HFF-Myc (cell line): ENCODE data around the gene LRP2.

Experiments
- DNase-seq: peaks from one replicate; pipeline ENCODE4 v3.0.0-alpha.2; 2011; ENCODE audit warnings: low read depth; ENCODE audit errors: extremely low read depth
- H3K4me3 ChIP-seq: replicated peaks from 2 replicates; pipeline ENCODE4 v1.5.1; 2011; ENCODE audit warnings: low read depth, mild to moderate bottlenecking, control low read depth, low read length
- CTCF ChIP-seq: IDR thresholded peaks from 2 replicates; pipeline ENCODE4 v1.5.1; 2012; ENCODE audit warnings: mild to moderate bottlenecking, low read depth, low read length, control low read depth; ENCODE audit errors: missing control alignments

The LRP2 gene

DNA sequence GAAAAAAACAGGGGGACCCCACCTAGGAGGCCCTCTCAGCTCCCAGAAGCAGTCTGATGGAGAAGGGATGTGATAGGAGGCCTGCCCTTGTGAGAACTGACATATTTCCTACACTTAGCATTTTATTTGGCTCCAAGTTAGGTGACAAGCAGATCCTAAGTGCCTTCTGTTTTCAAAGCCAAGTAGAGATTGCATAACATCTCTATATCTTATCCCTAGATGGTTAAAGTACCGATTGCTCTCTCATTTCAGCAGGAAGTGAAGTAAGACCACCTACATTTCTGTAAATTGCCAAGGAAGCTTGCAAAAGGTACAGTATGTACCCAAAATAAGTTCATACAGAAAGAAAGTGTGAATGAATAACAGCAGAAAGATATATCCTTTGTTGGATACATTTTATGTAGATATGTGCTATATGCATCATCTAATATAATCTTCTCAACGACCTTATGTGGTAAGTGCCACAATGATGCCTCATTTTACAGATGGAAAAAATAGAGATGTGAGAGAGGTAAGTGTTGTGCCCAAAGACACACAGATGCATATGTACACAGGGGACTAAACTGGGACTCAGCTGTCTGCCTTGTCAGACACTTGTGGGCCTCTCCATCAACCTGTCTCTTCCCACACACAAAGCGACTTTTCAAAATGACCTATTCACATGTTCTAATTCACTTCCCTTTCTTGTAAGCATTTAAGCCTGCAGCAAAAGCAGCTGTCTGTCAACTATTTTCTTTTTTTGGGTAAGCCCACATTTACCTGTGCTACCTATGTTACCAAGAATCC, 254.0 kb downstream of the LRP2 start:
- no peak for DNase-seq
- no peak overlapping the region for H3K4me3 ChIP-seq
- TF ChIP-seq CTCF, result no peak

DNA sequence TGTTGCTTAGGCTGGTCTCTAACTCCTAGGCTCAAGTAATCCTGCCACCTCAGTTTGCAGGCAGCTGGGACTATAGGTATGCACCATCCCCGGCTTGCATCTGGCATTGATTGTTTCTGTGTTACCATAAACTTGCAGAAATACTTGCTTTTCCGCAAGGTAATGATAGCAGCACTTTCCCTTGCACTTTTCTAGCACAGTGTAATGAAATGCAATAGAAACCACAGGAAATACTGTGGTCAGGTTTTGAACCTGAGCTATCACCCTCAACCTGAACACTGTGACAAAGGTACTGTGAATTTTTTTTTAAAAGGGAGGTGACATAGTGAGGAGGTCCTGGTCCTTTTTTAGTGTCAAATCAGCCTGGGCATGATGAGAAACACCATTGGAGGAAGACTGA, 254.7 kb downstream of the LRP2 start:
- H3K4me3 ChIP-seq, result no peak overlapping the region
- no peak for DNase-seq
- TF ChIP-seq CTCF, result no peak

DNA sequence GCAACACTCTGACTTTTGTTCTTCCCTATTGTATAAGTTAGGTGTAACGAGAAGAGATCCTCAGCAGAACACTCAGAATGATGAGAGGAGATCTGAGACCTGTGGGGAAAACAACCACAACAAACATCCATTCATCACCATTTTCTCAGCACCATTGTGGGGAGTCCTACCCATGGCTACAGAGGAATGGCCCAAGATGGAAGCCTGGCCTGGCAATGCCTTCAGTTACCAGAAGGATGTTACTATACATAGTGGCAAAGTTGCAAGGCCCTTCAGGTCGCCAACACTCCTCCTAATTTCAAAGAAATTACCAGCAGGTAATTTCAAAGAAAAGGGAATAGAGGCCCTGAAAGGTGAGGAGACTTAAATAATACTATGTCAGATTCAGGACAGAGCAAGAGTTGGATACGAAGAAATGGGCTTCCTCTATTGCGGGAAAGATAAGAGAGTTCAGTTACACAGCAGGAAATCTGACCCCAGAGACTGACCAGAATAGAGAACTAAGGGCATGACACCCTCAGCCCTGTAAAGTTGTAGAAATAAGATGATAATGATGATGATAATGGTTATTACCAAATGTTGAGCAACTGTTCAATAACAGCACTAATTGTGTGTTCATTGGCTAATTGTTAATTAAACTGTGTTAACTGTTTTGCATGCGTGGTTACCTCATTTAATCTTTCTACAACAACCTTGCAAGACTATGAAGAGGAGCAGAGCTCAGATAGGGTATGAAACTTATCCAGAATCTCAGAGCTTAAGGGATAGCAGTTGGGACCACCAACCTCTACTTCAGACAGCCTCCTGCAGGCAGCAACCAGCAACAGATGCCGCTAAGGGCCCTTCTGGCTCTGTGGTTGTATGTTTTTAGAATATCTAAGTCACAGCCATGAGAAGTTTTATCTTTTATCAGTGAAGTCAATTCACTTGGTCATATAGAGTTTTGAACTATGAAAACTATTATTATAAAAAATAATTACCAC, 255.5 kb downstream of the LRP2 start:
- DNase-seq, result no peak
- TF ChIP-seq CTCF, result no peak

GRCh38 chr2:169106134-169106533, 256.2 kb downstream of the LRP2 start:
- no peak for TF ChIP-seq CTCF

More for the DNA sequence above, 255.5 kb downstream of the LRP2 start:
- H3K4me3 ChIP-seq, result no peak overlapping the region

DNA sequence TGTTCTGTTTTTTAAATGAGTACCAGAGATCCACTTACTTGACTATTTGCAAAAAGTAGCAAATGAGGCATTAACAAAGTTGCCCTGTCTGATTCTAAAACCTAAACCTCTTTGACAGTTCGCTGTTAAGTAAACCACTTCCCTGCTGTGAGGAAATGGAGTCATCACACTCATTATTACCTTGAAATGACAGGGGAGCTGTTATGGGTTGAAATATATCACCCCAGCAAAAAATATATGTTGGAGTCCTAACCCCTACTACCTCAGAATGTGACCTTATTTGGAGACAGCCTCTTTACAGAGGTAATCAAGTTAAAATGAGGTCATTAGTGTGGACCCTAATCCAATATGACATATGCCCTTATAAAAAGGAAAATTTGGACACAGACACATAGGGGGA, 256.9 kb downstream of the LRP2 start:
- no peak overlapping the region for H3K4me3 ChIP-seq
- no peak for DNase-seq
- no peak for TF ChIP-seq CTCF

More at GRCh38 chr2:169106134-169106533, 256.2 kb downstream of the LRP2 start:
- no peak for DNase-seq
- no peak overlapping the region for H3K4me3 ChIP-seq

- DNase-seq, result no peak
- H3K4me3 ChIP-seq, result no peak overlapping the region
- TF ChIP-seq CTCF, result no peak
Observed at GRCh38 chr2:169104848-169105247, 257.5 kb downstream of the LRP2 start.
